IPS-NIHi7 (cell line): ENCODE measurements around the gene EGFL7.
"Not testable (repeated sequence)": the region's sequence is repeated elsewhere in the genome, so short reads cannot be mapped to it uniquely, and the experiment has no call there.

Experiments
- DNase-seq: peaks from one replicate; pipeline ENCODE4 v3.0.0; 2012; ENCODE audit warnings: mixed read lengths; ENCODE audit errors: extremely low spot score

EGFL7 gene

DNA sequence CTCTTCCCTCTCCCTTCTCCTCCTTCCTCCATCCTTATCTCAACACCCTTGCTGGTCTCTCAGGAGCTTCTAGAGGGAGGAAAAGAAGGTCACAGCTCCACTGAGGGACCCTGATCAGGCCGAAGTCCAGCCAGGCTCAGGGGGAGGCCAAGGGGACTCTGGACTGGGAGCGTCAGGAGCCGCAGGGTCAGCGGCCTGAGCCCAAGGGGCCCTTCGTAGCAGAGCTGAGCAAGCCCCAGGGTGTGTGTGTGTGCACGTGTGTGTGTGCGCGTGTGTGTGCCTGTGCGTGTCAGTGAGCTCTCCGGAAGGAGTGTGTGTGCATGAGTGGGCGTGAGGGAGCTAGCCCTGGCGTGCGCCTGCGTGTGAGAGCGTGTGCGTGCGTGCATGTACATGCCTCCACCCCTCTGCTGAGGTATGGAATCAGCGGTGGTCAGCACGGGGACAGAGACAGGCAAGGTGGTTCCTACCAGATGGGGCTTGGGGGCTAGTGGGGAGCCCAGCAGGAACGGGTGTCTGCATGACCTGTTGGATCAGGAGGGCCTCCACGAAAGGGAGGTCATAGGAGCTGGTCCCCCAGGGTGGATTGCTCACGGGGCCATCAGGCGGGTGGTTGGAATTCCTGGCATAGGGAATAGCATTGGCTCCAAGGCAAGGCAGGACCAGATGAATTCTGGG is 34.6 kb downstream of the EGFL7 start:
- DNase-seq, result no peak

DNA sequence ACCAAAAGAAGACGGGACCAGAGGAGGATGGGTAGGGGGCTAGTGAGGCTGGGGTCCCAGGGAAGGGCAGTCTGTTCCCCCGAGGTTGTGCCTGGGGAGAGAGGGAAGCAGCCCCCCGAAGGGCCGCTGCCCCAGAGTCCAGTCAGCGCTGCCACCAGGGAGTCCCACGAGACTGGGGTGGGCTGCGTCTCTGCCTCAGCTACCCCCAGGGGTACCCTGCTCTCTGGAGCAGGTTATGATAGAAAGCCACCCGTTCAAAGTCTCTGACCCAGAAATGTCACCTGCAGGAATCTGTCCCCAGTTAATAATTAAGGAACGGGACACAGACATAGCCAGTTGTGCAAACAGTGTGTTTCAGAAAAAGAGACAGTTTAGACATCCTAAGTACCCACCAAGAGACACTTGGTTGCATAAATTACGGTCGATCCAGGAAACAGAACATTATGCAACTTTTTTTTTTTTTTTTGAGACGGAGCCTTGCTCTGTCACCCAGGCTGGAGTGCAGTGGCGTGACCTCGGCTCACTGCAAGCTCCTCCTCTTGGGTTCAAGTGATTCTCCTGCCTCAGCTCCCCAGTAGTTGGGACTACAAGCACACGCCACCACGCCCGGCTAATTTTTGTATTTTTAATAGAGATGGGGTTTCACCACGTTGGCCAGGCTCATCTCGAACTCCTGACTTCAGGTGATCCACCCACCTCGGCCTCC is 35.3 kb downstream of the EGFL7 start:
- no peak for DNase-seq

DNA sequence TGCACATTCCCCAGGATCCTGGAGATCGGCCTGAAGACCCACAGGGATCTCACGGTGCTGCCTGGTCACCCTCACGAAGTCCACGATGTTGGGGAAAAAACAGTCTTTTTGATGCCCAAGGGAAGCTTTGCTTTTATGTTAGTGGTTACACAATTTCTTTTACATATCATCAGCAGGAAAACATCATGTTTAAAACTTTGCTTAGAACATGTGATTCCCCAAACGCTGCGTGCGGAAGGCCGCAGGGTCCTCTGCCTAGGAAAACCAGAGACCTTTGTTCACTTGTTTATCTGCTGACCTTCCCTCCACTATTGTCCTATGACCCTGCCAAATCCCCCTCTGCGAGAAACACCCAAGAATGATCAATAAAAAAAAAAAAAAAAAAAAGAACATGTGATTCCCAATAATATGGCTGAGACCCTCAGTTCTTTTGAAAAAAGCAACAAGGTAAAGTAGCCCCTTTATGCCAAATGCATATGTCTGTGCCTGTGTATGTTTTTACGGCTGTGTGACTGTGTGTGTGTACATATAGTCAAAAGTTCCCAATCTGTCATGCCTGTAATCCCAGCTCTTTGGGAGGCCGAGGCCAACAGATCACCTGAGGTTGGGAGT is 36.0 kb downstream of the EGFL7 start:
- no peak for DNase-seq

DNA sequence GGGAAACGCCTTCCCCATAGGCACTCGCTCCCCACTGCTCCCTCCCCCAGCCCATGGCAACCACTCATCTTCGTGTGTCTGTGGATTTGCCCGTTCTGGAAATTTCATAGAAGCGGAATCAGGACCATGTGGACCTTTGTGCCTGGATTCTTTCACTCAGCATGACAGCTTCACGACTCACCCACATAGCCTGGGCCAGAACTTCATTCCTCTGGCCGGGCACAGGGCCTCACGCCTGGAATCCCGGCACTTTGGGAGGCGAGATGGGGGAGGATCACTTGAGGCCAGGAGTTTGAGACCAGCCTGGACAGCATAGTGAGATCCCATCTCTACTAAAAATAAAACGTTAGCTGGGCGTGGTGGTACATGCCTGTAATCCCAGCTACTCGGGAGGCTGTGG is 37.6 kb downstream of the EGFL7 start:
- no peak for DNase-seq

DNA sequence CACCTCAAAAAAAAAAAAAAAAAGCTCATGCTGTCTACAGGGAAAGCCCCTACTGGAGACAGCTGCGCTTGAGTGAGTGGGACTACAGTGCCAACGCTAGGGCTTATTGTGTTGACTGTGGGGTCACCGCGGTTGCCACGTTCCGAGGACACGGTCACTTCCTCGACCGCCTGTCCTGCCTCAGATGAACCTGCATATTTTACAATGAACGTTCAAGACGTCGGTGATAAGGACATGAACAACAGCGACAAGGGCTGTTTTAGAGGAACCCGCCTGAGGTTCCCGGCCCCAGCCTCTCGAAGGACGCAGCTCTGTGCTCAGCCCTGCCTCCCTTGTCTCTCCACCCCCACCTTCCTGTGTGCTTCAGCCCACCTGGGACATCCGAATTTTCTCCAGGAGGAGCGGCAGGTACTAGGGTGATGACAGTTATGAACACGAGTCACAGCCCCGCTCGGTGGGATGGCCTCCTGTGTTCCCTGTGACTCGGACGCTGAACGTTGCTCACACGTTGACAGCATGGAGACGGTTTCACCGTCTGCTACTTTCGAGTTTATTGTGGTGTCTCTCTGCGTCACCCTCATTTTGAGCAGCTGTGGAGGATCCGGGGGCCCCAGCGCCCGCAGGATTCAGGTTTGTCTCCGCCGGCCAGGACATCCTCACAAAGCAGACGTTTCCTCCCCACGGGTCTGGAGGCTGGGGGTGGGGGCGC is 38.4 kb downstream of the EGFL7 start:
- DNase-seq, result no peak

DNA sequence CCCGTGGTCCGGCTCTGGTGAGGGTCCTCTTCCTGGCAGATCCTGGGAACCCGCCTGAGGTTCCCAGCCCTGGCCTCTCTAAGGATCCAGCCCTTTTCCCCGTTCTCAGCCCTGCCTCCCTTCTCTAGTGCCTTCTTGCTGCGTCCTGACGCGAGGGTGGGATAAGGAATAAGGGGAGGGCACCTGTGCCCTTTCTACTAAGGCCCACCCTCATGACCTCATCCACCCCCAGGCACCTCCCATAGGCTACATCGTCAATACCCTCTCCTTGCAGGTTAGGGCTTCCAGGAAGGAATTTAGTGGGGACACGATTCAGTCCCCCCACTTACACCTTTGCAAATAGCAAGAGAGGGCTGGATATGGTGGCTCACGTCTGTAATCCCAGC is 38.9 kb downstream of the EGFL7 start:
- DNase-seq, result no peak

DNA sequence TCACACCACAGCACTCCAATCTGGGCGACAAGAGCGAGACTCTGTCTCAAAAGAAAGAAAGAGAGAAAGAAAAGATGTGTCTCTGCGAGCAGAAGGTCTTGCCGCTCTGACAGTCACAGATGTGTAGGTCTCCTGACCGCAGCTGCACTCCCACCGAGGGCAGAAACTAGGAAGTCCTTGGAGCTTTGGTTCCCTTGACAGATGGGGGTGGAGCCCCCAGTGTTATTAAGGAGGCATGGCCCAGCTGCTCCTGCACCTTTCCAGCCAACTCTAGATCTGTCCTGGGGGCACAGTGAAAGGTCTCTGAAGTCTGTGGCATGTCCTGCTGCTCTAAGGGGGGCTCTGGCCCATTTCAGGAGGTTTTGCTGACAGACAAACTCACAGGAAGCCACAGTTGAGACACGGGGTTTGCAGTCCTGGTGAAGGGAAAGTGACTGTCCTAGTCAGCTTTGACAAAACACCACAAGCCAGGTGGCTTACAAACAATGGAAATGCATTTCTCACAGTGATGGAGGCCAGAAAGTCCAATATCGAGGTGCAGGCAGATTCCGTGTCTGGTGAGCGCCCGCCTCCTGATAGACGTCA is 40.7 kb downstream of the EGFL7 start:
- DNase-seq, result no peak

DNA sequence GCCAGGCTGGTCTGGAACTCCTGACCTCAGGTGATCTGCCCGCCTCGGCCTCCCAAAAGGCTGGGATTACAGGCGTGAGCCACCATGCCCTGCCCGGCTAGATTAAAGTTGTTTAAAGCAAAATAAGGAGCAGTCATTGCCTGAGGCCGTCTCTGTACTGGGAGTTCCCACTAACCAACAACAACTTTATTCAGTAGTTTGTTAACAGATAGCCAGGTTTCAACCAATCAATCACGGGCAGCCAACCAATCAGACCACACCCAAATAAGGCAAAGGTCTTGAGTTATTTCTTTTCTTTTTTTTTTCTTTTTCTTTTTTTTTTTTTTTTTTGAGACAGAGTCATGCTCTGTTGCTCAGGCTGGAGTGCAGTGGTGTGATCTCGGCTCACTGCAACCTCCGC is 42.0 kb downstream of the EGFL7 start:
- DNase-seq, result not testable (repeated sequence)

DNA sequence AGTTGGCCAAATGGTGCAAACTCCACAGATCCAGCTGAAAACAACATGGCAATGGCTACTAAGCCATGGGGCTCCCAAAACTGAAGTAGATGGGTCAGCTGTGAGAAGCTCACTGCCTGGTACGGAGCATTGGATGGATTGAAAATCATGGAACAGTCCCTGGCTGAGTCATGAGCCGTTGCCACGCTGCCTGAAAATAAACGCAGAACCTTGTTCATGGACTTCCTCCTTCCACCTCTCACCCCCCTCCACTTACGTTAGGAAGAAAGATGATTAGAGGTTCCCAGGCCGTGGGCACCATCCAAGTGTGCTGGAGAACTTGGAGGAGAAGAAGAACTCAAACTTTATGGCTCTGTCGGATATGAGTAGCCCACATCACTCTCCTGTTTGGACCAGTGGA is 42.8 kb downstream of the EGFL7 start:
- no peak for DNase-seq

DNA sequence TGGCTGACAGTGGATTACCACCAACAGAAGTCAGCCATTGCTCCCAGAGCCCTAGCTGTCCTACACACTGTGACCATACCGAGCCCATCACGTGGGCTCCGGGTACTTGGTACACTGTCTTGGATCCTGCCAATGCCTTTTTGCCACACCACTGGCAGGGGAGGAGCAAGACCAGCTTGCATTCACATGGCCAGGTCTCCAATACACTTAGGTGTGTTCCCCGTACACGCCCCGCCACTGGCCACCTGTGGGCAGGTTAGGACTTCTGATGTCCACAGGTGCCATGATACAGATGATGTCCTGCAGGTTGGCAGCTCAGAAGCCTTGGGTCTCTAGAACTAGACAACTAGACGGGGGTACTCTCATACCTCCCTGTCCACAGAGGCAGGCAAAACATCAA is 44.3 kb downstream of the EGFL7 start:
- DNase-seq, result no peak

DNA sequence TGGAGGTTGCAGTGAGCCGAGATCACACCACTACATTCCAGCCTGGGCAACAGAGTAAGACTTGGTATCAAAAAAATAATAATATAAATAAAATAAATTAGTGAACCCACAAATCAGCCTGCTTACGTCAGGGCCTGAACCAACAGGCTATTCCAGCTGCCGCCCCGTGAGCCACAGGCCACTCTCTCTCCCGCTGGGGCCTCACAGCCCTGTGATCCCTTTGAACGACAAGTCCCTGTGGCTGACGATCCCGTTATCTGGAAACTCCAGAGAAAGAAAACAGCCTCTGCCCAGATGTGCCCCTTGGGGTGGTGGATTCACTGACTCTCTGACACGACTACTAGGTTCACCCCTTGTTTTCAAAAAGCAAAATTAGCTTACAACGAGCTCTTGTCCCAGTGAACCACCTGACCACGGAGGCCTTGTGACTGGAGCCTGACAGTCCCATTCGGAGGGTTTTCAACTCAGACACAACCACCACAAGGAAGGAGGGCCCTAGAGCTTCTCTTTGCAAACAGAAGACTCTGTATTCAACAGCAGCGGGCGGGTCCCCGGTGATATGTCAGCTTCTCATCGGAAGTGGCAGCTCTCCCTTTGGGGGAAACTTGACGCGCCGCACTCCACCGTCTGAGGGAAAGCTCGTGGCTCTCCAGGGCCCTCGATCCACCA is 45.3 kb downstream of the EGFL7 start:
- no peak for DNase-seq

DNA sequence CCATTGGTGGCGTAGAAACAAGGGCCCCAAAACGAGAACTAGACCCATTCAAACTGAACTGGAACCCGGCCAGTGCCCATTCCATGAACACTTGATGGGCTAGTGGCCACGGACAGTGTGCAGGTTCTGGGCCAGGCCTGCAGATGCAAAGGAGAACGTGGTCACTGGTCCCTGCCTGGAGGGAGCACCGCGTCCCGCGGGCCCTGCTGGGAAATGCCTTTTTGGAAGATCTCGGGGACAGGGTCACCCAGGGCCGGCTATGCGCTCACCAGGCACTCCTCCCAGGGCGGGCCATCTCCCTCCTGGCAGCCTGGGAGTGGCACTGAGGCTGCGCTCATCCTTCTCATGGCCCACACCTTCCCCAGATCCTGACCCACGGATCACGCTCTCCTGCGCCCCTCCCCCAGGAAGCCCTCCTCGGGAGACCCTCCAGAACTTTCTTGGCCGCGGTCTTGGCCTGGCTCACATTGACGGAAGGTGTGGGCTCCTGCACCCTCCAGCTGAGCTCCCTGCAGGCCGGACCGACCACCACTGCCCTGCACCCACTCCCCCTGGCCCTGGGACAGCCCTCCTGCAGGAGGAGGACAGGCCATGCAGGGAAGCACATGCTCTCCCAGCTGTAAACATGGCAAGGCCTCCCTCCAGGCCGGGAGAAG is 46.9 kb downstream of the EGFL7 start:
- DNase-seq, result no peak

DNA sequence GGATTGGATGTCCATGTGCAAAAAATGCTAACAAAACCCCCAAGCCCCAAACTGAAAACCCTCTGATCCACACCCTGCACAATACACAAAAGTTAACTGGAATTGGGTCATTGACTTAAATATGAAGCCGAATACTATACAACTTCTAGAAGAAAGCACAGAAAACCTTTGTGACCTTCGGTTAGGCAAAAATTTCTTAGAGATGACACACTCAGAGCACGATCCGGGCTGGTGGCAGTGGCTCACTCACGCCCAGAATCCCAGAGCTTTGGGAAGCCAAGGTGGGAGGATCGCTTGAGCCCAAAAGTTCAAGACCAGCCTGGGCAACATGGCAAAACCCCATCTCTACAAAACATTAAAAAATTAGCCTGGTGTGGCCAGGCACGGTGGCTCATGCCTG is 47.8 kb downstream of the EGFL7 start:
- no peak for DNase-seq

DNA sequence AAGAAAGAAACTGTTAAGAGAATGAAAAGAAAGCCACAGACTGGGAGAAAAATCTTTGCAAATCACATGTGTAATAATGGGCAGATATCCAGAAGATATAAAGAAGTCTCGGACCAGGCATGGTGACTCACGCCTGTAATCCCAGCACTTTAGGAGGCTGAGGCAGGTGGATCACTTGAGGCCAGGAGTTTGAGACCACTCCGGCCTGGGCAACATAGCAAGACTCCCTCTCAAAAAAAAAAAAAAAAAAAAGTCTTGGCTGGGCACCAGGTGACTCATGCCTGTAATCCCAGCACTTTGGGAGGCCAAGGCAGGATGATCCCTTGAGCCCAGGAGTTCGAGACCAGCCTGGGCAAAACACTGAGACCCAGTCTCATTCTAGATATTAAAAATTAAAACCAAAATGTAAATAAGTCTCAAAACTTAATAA is 48.5 kb downstream of the EGFL7 start:
- not testable (repeated sequence) for DNase-seq

DNA sequence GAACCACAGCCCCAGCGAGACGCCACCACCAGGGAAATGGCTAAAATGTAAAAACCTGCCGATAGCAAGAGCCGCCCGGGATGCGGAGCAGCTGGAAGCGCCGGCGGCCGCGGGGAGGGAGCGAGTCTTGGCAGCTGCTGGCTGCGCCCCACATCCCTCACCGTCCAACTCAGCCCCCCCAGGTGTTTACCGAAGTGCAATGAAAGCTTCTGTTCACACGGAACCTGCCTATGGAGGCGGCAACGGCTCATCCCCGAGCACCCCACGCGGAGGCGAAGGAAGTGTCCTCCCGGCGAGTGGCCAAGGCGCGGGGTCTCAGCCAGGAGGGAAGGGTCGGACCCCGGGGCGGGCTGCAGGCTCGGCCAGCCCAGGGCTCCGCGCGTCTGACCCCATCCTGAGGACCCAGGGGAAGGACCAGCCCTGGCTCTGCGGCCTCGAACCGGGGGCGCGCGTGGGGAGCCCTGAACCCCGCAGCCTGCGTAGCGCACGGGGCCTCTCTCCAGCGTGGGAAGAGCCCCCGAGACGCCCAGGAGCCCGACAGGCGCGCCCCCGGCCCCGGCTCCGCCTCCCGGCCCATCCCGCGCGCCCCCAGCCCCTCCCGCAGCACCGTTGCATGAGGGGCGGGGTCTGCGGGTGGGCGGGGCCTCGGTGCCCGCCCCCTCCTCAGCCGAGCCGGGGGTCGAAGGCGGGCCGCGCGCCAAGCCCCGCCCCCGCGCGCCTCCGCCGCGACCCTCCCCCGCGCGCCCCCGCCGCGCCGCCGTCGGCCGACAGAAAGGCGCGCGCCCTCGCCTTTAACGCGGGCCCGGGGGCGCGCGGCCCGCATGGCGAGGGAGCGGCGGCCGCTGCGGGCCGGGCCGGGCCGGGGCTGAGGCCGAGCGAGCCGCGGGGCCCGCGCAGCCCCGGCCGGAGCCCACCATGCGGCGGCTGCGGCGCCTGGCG is 49.3 kb downstream of the EGFL7 start, which contains the start of gene DIPK1B:
TSS of gene DIPK1B (plus strand) at position 822 of the 939 bp plus-strand sequence. CDS start at position 916, 94 bp downstream.
- peak; percentile 99 for DNase-seq

DNA sequence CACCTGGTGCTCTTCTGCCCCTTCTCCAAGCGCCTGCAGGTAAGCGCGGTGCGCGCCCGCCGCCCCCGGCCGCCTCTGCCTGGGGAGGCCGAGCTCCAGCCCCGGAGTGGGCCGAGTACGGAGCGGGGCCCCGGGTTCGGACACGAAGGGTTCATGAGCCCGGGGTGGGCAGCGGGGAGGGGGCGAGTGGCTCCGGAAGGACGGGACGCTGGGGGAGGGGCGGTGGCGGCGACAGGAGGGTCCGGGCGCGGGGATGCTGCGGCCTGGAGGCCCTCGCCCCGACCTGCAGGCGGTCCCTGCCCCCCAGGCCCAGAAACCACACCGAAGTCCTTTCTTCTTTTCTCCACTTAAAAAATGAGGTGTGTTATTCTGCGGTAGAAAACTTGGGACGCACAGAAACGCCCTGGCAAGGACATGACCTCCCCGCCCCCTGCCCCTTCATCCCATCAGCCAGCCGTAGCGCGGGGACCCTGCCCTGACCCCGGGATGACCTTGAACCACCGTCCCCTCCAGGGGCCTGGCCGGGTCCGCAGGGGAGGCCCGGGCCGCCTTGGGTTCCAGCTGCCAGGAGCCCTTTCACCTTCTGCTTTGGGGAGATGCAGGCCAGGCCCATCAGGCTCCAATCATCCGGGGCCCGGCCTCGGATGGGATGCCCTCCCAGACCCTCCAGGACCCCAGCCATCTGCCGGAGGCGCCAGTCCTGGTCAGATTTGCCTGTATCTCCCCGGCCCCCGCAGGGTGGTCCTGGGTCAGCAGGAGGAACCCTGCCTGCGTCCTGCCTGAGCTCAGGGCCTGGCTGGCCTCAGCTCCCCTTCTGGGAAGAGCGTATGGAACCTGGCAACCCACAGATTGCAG is 50.2 kb downstream of the EGFL7 start:
- DNase-seq, result no peak

DNA sequence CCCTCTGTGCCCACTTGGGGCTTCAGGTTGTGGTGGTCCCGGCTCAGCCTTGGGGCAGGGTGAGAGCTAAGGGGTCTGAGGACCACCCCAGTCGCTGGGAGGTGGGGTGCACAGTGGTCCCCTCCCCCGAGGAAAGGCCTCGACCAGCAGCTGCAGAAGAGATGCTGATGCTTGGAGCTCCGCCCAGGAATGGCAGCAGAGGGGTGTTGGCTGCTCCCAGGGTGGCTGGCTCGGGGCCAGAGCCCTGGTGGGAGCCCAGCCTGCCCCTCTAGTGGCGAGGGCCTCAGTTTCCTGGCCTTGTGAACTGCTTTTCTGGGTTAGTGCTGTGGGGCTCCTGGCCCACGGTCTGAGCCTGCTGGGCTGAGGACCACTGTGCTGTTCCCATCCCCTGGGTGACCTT is 50.8 kb downstream of the EGFL7 start:
- DNase-seq, result no peak

DNA sequence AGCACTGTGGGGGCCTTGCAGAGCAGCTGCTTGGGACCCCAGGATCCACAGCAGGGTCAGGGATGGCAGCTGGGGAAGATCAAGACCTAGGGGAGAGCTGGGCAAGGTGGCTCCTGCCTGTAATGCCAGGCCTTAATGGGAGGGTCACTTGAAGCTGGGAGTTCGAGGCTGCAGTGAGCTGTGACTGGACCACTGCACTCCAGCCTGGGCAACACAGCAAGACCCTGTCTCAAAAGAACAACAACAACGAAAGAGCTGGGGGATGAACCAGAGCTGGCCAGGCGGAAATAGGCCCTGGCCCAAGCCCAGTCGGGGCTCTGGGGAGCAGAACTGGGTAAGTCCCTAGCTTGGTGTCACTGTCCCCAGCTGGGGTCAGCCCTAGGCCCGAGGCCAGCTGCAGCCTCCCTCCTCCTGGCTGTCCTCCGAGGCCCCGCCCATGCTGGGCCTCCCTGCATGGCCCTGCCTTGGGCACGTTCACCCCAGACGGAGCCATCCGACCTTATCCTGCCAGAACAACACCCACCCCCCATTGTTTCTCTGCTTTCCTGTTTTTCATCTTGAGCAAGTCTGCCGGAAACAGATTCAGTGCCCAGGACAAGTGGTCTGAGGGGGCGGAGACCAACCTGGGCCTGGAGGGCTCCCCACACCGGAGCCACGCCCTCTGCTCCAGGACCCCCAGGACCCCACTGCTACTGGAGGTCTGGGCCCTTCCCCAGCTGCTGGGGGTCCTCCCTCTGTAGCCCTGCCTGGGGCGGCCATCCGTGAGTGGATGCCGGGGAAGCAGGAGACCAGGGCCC is 51.6 kb downstream of the EGFL7 start:
- DNase-seq, result no peak
